ENCODE measurements around the gene PPFIA1. TPM values are rescaled to one million over a fixed set of nuclear protein-coding genes. Genes with fewer than 3 reads are reported as not detected.

Gene PPFIA1
- total and polyA plus RNA-seq, 9 donors = 20.5 to 60.3 (median 37.8) TPM

- intact Hi-C loops (cut with DNase I) = no loop called here
- H3K36me3 ChIP-seq = no peaks in the 10 kb centered on the region
- H3K27me3 ChIP-seq = no peaks in the 10 kb centered on the region
- H3K4me1 ChIP-seq (ENCODE audit: insufficient read depth) = peaks cover 8% of the 10 kb centered on the region
- no peak for DNase-seq
- no peak overlapping the region for H3K4me3 ChIP-seq
- 60 to 62% (median 60%) methylated on average over 5 of the region's 5 CpGs for WGBS, 3 donors
- no peaks in the 10 kb centered on the region for H3K9me3 ChIP-seq
- no peak overlapping the region for H3K27ac ChIP-seq
- TF ChIP-seq POLR2A (IDR thresholded peaks at IDR 0.05) (no peak), EP300 (IDR thresholded peaks at IDR 0.05) (no peak)
- TF ChIP-seq, protein P1, sequence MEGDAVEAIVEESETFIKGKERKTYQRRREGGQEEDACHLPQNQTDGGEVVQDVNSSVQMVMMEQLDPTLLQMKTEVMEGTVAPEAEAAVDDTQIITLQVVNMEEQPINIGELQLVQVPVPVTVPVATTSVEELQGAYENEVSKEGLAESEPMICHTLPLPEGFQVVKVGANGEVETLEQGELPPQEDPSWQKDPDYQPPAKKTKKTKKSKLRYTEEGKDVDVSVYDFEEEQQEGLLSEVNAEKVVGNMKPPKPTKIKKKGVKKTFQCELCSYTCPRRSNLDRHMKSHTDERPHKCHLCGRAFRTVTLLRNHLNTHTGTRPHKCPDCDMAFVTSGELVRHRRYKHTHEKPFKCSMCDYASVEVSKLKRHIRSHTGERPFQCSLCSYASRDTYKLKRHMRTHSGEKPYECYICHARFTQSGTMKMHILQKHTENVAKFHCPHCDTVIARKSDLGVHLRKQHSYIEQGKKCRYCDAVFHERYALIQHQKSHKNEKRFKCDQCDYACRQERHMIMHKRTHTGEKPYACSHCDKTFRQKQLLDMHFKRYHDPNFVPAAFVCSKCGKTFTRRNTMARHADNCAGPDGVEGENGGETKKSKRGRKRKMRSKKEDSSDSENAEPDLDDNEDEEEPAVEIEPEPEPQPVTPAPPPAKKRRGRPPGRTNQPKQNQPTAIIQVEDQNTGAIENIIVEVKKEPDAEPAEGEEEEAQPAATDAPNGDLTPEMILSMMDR (IDR thresholded peaks at IDR 0.05) = no peak
Observed at GRCh38 chr11:70298243-70298915, 27.9 kb downstream of the PPFIA1 start.

GRCh38 chr11:70299636-70300035, 29.1 kb downstream of the PPFIA1 start:
- no peak for DNase-seq
- Histone ChIP-seq H3K4me3 (no peak overlapping the region), H3K4me1 (ENCODE audit: insufficient read depth) (peaks cover 10% of the 10 kb centered on the region), H3K27ac (no peak overlapping the region), H3K36me3 (no peaks in the 10 kb centered on the region), H3K27me3 (no peaks in the 10 kb centered on the region), H3K9me3 (no peaks in the 10 kb centered on the region)
- TF ChIP-seq, protein P1 (IDR thresholded peaks at IDR 0.05) = no peak
- TF ChIP-seq EP300 (IDR thresholded peaks at IDR 0.05) (no peak), POLR2A (IDR thresholded peaks at IDR 0.05) (no peak)
- intact Hi-C loops (cut with DNase I) = no loop called here
- WGBS, 3 donors = 94 to 97% (median 94%) methylated on average over 11 of the region's 11 CpGs

GRCh38 chr11:70301191-70301590, 30.7 kb downstream of the PPFIA1 start:
- H3K27ac ChIP-seq = no peak overlapping the region
- intact Hi-C loops (cut with DNase I) = no loop called here
- no peak for DNase-seq
- no peaks in the 10 kb centered on the region for H3K9me3 ChIP-seq
- H3K27me3 ChIP-seq = no peaks in the 10 kb centered on the region
- WGBS, 3 donors = 94 to 98% (median 98%) methylated on average over 2 of the region's 2 CpGs
- H3K36me3 ChIP-seq = no peaks in the 10 kb centered on the region
- TF ChIP-seq POLR2A (IDR thresholded peaks at IDR 0.05) = no peak
- TF ChIP-seq EP300 (IDR thresholded peaks at IDR 0.05) = no peak
- TF ChIP-seq, protein P1 (IDR thresholded peaks at IDR 0.05) = no peak
- H3K4me3 ChIP-seq = no peak overlapping the region
- peaks cover 10% of the 10 kb centered on the region for H3K4me1 ChIP-seq (ENCODE audit: insufficient read depth)

DNA sequence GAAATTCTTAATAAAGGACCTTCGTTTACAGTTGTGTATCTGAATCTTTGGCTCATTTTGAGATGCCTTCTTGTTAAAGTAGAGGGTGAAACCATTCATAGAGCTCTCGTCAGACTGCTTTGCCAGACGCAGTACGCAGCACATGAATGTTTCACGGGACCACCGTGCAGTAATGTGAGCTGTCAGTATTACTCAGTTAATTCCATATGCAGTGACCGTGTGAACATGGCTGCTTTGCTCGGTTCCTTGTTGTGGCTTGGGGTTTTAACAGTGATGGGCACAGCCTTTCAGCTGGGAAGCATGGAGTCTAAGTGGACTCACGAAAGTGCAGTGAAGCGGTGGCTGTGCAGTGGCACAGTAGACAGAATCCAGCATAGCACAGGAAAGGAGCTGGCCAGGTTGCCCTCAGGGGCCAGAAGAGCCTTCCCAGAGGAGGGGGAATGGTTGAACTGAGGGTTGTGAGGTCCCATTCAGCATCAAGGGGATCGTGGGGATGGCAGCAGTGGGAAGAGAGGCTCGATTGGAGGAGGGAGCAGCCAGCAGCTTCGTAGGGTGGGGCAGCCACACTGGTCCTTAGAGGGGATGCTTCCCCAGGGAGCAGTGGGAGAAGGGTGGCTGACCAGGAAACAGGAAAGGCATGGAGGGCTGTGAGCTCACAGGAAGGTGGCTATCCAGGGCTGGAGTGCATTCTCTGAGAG, 31.4 kb downstream of the PPFIA1 start:
- no peak for DNase-seq
- peaks cover 12% of the 10 kb centered on the region for H3K4me1 ChIP-seq (ENCODE audit: insufficient read depth)
- intact Hi-C loops (cut with DNase I) = no loop called here
- no peaks in the 10 kb centered on the region for H3K9me3 ChIP-seq
- TF ChIP-seq POLR2A (IDR thresholded peaks at IDR 0.05) (no peak), EP300 (IDR thresholded peaks at IDR 0.05) (no peak)
- no peaks in the 10 kb centered on the region for H3K36me3 ChIP-seq
- no peaks in the 10 kb centered on the region for H3K27me3 ChIP-seq
- H3K4me3 ChIP-seq = no peak overlapping the region
- no peak overlapping the region for H3K27ac ChIP-seq
- 89 to 94% (median 92%) methylated on average over 13 of the region's 13 CpGs for WGBS, 3 donors

- Histone ChIP-seq H3K36me3 (no peaks in the 10 kb centered on the region), H3K27ac (no peak overlapping the region), H3K27me3 (no peaks in the 10 kb centered on the region), H3K9me3 (no peaks in the 10 kb centered on the region), H3K4me3 (no peak overlapping the region), H3K4me1 (ENCODE audit: insufficient read depth) (peaks cover 12% of the 10 kb centered on the region)
- DNase-seq = no peak
- intact Hi-C loops (cut with DNase I) = no loop called here
- 75 to 83% (median 77%) methylated on average over 7 of the region's 7 CpGs for WGBS, 3 donors
- no peak for TF ChIP-seq POLR2A (IDR thresholded peaks at IDR 0.05)
- no peak for TF ChIP-seq EP300 (IDR thresholded peaks at IDR 0.05)
- TF ChIP-seq, protein P1 (IDR thresholded peaks at IDR 0.05) = no peak
Observed at GRCh38 chr11:70302419-70302752, 31.9 kb downstream of the PPFIA1 start.

All from ovary (tissue), 9 donors.